HG02798 (cell line): Measurements from ENCODE around the gene PIKFYVE.
A peak's percentile ranks its signal among the peaks of the same experiment; 100 is the strongest.
"Not testable (repeated sequence)": the region's sequence is repeated elsewhere in the genome, so short reads cannot be mapped to it uniquely, and the experiment has no call there.

ENCODE experiments used
- ATAC-seq: cut with Tn5 transposase; IDR thresholded peaks from one replicate; pipeline ENCODE4 v1.9.1; 2021; ENCODE audit warnings: mild to moderate bottlenecking; ENCODE audit not compliant: unreplicated experiment, poor library complexity

The PIKFYVE gene

GRCh38 chr2:208295834-208296233 is 29.8 kb downstream of the PIKFYVE start:
- ATAC-seq: no peak

- ATAC-seq: no peak
These were observed 30.6 kb downstream of the PIKFYVE start for GRCh38 chr2:208296610-208297009.

- no peak for ATAC-seq
These were observed 31.9 kb downstream of the PIKFYVE start for GRCh38 chr2:208297961-208298360.

- ATAC-seq: no peak
These were observed 35.0 kb downstream of the PIKFYVE start for GRCh38 chr2:208300847-208301618.

GRCh38 chr2:208304157-208304556 is 38.1 kb downstream of the PIKFYVE start:
- ATAC-seq: no peak

- no peak for ATAC-seq
These were observed 38.6 kb downstream of the PIKFYVE start for GRCh38 chr2:208304695-208305094.

- ATAC-seq: no peak
These were observed 40.2 kb downstream of the PIKFYVE start for GRCh38 chr2:208306291-208306690.

GRCh38 chr2:208311321-208311720 is 45.3 kb downstream of the PIKFYVE start:
- peak; percentile 71 for ATAC-seq

GRCh38 chr2:208311954-208312353 is 45.9 kb downstream of the PIKFYVE start:
- peak; percentile 64 for ATAC-seq

GRCh38 chr2:208315081-208315788 is 49.2 kb downstream of the PIKFYVE start:
- ATAC-seq: peak; percentile 60

GRCh38 chr2:208318127-208318526 is 52.1 kb downstream of the PIKFYVE start:
- no peak for ATAC-seq

- ATAC-seq: no peak
These were observed 53.3 kb downstream of the PIKFYVE start for GRCh38 chr2:208319391-208319790.

- ATAC-seq: peak; percentile 88
These were observed 54.6 kb downstream of the PIKFYVE start for GRCh38 chr2:208320686-208321085.

- ATAC-seq: no peak
These were observed 60.0 kb downstream of the PIKFYVE start for GRCh38 chr2:208326016-208326415.

GRCh38 chr2:208329485-208329884 is 63.4 kb downstream of the PIKFYVE start:
- ATAC-seq: no peak

GRCh38 chr2:208334230-208334629 is 68.2 kb downstream of the PIKFYVE start:
- ATAC-seq: no peak

GRCh38 chr2:208346756-208347155 is 80.7 kb downstream of the PIKFYVE start:
- ATAC-seq: no peak

GRCh38 chr2:208350610-208351009 is 84.6 kb downstream of the PIKFYVE start:
- no peak for ATAC-seq

- no peak for ATAC-seq
These were observed 86.9 kb downstream of the PIKFYVE start for GRCh38 chr2:208352644-208353567.

GRCh38 chr2:208354964-208355381 is 88.9 kb downstream of the PIKFYVE start:
- no peak for ATAC-seq

GRCh38 chr2:208356420-208356819 is 90.4 kb downstream of the PIKFYVE start:
- ATAC-seq: not testable (repeated sequence)
